GM18861 (cell line): ENCODE data around the gene NUP98.
"Not testable (repeated sequence)": the region's sequence is repeated elsewhere in the genome, so short reads cannot be mapped to it uniquely, and the experiment has no call there.

Experiments
- ATAC-seq: cut with Tn5 transposase; IDR thresholded peaks from one replicate; pipeline ENCODE4 v1.9.1; 2021; ENCODE audit not compliant: unreplicated experiment

The NUP98 gene

DNA sequence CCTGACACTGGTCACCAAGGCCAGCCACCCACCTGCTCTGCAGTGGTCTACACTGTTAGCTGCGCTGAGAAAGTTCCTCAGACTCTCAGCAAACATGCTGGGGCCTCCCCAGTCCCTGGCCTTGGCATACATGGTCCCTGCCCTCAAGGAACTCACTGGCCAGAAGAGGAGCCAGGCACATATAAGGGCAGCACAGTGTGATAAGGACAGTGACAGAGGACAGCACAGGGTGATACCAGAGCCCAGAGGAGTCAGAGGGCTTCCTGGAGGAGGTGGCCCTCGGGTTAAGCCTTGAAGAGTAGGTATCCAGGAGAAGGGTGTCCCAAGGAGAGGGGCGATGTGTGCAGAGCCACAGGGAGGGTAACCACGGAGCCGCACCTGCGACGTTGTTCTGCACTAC, 151.8 kb downstream of the NUP98 start:
- ATAC-seq: no peak

DNA sequence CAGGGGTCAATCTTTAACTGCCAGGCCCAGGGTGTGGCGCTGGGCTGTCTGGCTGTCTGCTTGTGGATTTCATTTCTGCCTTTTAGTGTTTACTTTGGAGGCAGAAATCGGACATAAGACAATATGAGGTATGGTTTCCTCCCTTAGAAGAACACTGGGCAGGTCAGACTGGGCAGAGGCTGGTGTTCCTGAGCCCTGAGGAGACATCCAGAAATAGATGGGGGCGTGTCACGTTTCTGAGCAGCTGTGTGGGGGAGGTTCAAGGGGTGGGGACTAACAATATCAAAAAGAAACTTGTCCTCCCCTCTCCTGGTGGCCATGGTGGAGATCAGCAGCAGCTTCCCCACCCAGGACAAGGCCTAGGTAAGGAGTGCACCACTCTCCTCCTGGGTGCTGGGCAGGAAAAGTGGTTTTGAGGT, 152.5 kb downstream of the NUP98 start, which contains the start of gene ART1:
Gene ART1, plus strand, starts transcription at position 312 of the 419 bp plus-strand sequence. CDS start 14,086 bp downstream, outside the sequence.
- no peak for ATAC-seq

DNA sequence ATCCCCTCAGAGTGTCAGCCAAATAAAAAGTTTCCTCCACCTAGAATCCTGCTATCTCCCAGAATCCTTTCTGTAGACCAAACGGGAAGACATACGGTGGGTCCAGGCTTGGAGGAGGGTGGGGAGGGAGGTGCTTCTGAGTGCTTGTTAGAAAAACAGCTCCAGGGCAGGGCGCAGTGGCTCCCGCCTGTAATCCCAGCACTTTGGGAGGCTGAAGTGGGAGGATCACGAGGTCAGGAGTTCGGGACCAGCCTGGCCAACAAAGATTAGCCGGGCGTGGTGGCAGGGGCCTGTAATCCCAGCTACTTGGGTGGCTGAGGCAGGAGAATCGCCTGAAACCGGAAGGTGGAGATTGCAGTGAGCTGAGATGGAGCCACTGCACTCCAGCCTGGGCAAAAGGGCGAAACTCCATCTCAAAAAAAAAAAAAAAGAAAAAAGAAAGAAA, 154.2 kb downstream of the NUP98 start:
- ATAC-seq: not testable (repeated sequence)

GRCh38 chr11:3642071-3642951, 155.0 kb downstream of the NUP98 start:
- no peak for ATAC-seq

GRCh38 chr11:3641701-3642070, 155.7 kb downstream of the NUP98 start, which contains the start of gene ART5:
ART5 (minus strand) TSS chr11:3641992; CDS start chr11:3641862, 130 bp downstream.
- ATAC-seq: no peak

DNA sequence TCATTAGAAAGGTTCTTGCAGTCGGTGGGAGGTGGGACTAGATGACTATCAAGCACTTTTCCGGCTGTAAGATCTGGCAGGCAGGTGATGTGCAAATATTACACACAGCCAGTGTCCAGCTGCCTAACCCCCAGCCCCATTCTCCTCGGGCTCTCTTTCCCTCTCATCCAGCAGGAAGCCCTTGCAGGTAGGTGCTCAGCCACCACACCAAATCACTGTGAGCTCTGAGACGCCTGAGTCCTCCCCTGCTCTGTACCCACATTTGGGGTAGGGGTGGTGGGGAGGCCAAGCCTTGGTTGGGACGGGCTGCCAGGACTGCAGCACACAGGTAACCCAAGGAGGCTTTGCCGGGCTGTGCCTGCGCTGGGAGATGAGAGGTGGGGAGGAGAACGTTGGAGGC, 156.2 kb downstream of the NUP98 start:
- no peak for ATAC-seq

- ATAC-seq: no peak
Measured at GRCh38 chr11:3639841-3640240, 157.5 kb downstream of the NUP98 start.

GRCh38 chr11:3638513-3638912, 158.8 kb downstream of the NUP98 start:
- ATAC-seq: no peak

GRCh38 chr11:3637201-3637600, 160.2 kb downstream of the NUP98 start:
- no peak for ATAC-seq

GRCh38 chr11:3635641-3636375, 161.5 kb downstream of the NUP98 start:
- no peak for ATAC-seq

- no peak for ATAC-seq
Measured at GRCh38 chr11:3632070-3632660, 165.2 kb downstream of the NUP98 start.

DNA sequence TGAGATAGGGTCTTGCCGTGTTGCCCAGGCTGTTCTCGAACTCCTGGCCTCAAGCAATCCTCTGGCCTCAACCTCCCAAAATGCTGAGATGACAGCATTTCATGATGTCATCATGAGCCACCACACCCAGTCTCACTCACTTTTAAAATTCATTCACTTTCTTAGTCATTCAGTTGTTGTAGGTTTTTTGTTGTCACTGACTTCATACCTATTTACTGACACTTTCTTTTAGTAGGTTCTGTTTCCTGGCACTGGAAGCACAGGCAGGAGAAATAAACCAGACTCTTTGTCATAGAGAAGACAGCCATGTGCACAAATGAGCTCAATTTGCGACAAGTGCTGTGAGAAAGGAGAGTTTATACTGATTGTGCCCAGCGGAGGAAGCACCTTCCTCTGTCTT, 166.0 kb downstream of the NUP98 start:
- ATAC-seq: no peak

- ATAC-seq: no peak
Measured at GRCh38 chr11:3627291-3627690, 170.1 kb downstream of the NUP98 start.

DNA sequence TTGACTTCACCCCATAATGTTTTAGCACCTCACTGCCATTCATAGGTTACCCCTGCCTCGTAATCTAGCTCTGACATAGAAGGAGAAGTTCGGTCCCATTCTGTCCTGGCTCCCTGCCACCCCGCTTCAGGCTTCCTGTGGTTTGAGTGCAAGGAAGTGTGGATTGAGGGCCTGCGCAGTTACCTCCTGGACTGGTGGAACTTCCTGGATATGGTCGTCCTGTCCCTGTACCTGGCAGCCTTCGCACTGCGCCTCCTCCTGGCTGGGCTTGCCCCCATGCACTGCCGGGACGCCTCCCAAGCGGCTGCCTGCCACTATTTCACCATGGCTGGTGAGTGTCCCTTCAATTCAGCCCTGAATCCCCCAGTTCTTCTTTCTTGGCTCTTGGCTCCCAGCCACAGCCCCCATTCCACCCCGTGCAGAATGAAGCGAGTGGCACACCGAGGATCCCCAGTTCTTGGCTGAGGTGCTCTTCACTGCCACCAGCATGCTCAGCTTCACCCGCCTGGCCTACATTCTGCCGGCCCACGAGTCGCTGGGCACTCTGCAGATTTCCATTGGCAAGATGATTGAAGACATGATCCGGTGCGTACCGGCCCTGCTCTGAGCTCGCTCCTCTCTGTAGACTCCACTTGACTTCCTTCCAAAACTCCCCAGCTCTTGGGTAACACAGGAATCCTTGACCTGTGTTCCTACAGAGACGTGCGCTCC, 170.9 kb downstream of the NUP98 start:
- ATAC-seq: no peak
